Measurements from ENCODE around the gene IL1RAPL1. TPM values are rescaled to one million over a fixed set of nuclear protein-coding genes. Genes with fewer than 3 reads are reported as not detected.
A peak's percentile ranks its signal among the peaks of the same experiment; 100 is the strongest.

Gene IL1RAPL1
- total RNA-seq, 2 donors from 2014 or later: 0.54 TPM; not detected in 1

- no peaks in the 10 kb centered on the region for H3K9me3 ChIP-seq
- H3K27ac ChIP-seq: peak overlapping the region in 1 of 2 donors; percentile 47
- no peak overlapping the region for H3K4me3 ChIP-seq
- TF ChIP-seq, protein P1, sequence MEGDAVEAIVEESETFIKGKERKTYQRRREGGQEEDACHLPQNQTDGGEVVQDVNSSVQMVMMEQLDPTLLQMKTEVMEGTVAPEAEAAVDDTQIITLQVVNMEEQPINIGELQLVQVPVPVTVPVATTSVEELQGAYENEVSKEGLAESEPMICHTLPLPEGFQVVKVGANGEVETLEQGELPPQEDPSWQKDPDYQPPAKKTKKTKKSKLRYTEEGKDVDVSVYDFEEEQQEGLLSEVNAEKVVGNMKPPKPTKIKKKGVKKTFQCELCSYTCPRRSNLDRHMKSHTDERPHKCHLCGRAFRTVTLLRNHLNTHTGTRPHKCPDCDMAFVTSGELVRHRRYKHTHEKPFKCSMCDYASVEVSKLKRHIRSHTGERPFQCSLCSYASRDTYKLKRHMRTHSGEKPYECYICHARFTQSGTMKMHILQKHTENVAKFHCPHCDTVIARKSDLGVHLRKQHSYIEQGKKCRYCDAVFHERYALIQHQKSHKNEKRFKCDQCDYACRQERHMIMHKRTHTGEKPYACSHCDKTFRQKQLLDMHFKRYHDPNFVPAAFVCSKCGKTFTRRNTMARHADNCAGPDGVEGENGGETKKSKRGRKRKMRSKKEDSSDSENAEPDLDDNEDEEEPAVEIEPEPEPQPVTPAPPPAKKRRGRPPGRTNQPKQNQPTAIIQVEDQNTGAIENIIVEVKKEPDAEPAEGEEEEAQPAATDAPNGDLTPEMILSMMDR (IDR thresholded peaks at IDR 0.05): no peak
- H3K27me3 ChIP-seq (replicated peaks; ENCODE audit: insufficient read depth): no peaks in the 10 kb centered on the region
- no peaks in the 10 kb centered on the region for H3K36me3 ChIP-seq
- ATAC-seq (ENCODE audit: insufficient number of reproducible peaks, low FRiP score, low read depth) (peak; percentile 60), DNase-seq (ENCODE audit: low spot score) (peak; percentile 3)
- peaks cover 3 to 7% of the 10 kb centered on the region in 2 donors for H3K4me1 ChIP-seq (ENCODE audit: control insufficient read depth in 1 of 2, low read depth in 2 of 2)
Observed at GRCh38 chrX:29662759-29663503, 1075.7 kb downstream of the IL1RAPL1 start.

DNA sequence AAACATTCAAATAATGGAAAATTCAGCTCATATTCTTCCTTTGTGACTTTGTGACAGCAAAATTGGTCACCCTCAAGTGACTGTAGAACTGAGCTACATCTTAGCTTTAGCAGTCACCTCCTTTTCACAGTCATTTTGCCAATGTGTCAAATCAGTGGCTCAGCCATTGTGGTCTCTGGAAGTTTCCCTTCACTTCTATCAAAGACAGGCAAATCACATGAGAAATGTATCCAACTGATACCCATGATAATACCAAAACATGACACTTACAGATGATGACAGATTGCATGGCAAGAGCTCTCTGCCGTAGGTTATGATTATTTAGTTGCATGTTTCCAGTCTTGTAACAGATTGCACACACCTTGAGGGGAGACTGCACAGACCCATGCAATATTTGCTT, 1078.3 kb downstream of the IL1RAPL1 start:
- DNase-seq (ENCODE audit: low spot score) (no peak), ATAC-seq (ENCODE audit: insufficient number of reproducible peaks, low FRiP score, low read depth) (no peak)
- Histone ChIP-seq H3K27ac (peak overlapping the region in 1 of 2 donors; percentile 30), H3K36me3 (no peaks in the 10 kb centered on the region), H3K9me3 (no peaks in the 10 kb centered on the region), H3K27me3 (replicated peaks; ENCODE audit: insufficient read depth) (no peaks in the 10 kb centered on the region), H3K4me1 (ENCODE audit: control insufficient read depth in 1 of 2, low read depth in 2 of 2) (peaks cover 3 to 7% of the 10 kb centered on the region in 2 donors), H3K4me3 (no peak overlapping the region)
- TF ChIP-seq, protein P1 (IDR thresholded peaks at IDR 0.05): no peak

GRCh38 chrX:29666366-29666765, 1079.1 kb downstream of the IL1RAPL1 start:
- H3K36me3 ChIP-seq: no peaks in the 10 kb centered on the region
- no peaks in the 10 kb centered on the region for H3K9me3 ChIP-seq
- TF ChIP-seq, protein P1 (IDR thresholded peaks at IDR 0.05): no peak
- ATAC-seq (ENCODE audit: insufficient number of reproducible peaks, low FRiP score, low read depth) (no peak), DNase-seq (ENCODE audit: low spot score) (no peak)
- no peak overlapping the region for H3K4me3 ChIP-seq
- H3K4me1 ChIP-seq (ENCODE audit: control insufficient read depth in 1 of 2, low read depth in 2 of 2): peaks cover 3 to 7% of the 10 kb centered on the region in 2 donors
- H3K27me3 ChIP-seq (replicated peaks; ENCODE audit: insufficient read depth): no peaks in the 10 kb centered on the region
- H3K27ac ChIP-seq: no peak overlapping the region

- H3K27ac ChIP-seq: no peak overlapping the region
- ATAC-seq (ENCODE audit: insufficient number of reproducible peaks, low FRiP score, low read depth) (no peak), DNase-seq (ENCODE audit: low spot score) (no peak)
- TF ChIP-seq, protein P1 (IDR thresholded peaks at IDR 0.05): no peak
- no peak overlapping the region for H3K4me3 ChIP-seq
- no peaks in the 10 kb centered on the region for H3K27me3 ChIP-seq (replicated peaks; ENCODE audit: insufficient read depth)
- H3K4me1 ChIP-seq (ENCODE audit: control insufficient read depth in 1 of 2, low read depth in 2 of 2): no peaks in the 10 kb centered on the region
- H3K36me3 ChIP-seq: no peaks in the 10 kb centered on the region
- H3K9me3 ChIP-seq: no peaks in the 10 kb centered on the region
Observed at GRCh38 chrX:29671421-29671820, 1084.2 kb downstream of the IL1RAPL1 start.

DNA sequence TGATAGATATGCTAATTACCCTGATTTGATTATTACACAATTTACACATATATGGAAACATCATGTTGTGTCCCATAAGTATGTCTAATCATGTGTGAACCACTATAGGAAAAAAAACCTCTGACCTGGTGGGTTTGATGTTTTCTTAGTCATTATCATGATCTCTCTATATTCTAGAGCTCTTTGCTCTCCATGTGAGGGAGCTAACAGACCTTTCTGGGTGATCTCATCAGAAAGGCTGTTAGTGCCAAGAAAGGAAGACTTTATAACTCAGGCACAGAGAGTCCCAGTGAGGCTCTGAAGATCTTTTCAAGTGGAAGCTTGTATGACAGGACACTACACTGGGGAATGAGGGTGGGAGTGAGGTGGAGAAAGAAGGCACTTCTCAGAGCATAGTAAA, 1100.4 kb downstream of the IL1RAPL1 start:
- ATAC-seq (ENCODE audit: insufficient number of reproducible peaks, low FRiP score, low read depth) (no peak), DNase-seq (ENCODE audit: low spot score) (no peak)
- H3K27me3 ChIP-seq (replicated peaks; ENCODE audit: insufficient read depth): no peaks in the 10 kb centered on the region

More for the DNA sequence above, 1100.4 kb downstream of the IL1RAPL1 start:
- H3K4me1 ChIP-seq (ENCODE audit: control insufficient read depth in 1 of 2, low read depth in 2 of 2): no peaks in the 10 kb centered on the region
- H3K36me3 ChIP-seq: no peaks in the 10 kb centered on the region
- H3K9me3 ChIP-seq: no peaks in the 10 kb centered on the region
- TF ChIP-seq, protein P1 (IDR thresholded peaks at IDR 0.05): no peak
- no peak overlapping the region for H3K27ac ChIP-seq
- H3K4me3 ChIP-seq: no peak overlapping the region

All from thoracic aorta (tissue), 2 donors.